DND-41 (cell line): ENCODE data around the gene RIOK2.

Experiments
- EZH2 ChIP-seq: IDR thresholded peaks from 3 replicates; pipeline ENCODE4 v1.6.1; 2012; ENCODE audit warnings: borderline replicate concordance, low read depth, mild to moderate bottlenecking, moderate library complexity, low read length, inconsistent platforms; ENCODE audit not compliant: severe bottlenecking
- TF ChIP-seq, protein P1 (sequence below): IDR thresholded peaks from 2 replicates; pipeline ENCODE4 v1.5.1; 2012; ENCODE audit warnings: borderline replicate concordance, low read length, moderate library complexity, mild to moderate bottlenecking; ENCODE audit not compliant: poor library complexity, severe bottlenecking; ENCODE audit errors: extremely low read depth

DNA sequence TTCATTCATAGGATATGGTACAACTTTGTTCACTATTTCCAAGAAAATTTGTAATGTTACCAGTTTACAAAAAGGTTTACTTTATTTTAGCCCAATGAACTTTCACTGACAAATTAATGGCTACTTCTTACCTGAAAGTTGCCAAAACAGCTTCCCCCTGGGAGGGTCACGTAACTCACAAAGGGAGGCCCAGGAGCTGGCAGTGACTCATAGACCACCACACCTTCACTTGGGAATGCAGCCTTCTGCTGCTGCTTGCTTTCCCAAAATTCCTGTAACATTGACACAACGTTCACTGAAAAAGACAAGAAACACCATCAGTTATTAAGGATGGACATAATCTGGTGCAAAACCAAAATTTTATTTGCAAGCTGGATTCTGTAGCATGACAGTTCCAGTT lies 58.7 kb downstream of the RIOK2 start:
- TF ChIP-seq, protein P1, sequence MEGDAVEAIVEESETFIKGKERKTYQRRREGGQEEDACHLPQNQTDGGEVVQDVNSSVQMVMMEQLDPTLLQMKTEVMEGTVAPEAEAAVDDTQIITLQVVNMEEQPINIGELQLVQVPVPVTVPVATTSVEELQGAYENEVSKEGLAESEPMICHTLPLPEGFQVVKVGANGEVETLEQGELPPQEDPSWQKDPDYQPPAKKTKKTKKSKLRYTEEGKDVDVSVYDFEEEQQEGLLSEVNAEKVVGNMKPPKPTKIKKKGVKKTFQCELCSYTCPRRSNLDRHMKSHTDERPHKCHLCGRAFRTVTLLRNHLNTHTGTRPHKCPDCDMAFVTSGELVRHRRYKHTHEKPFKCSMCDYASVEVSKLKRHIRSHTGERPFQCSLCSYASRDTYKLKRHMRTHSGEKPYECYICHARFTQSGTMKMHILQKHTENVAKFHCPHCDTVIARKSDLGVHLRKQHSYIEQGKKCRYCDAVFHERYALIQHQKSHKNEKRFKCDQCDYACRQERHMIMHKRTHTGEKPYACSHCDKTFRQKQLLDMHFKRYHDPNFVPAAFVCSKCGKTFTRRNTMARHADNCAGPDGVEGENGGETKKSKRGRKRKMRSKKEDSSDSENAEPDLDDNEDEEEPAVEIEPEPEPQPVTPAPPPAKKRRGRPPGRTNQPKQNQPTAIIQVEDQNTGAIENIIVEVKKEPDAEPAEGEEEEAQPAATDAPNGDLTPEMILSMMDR: no peak
- no peak for TF ChIP-seq EZH2
